GM19099 (cell line): Measurements from ENCODE around the gene HHEX.

Experiments used
- POLR2A ChIP-seq: IDR thresholded peaks from 3 replicates; pipeline ENCODE4 v1.6.1; 2011; ENCODE audit warnings: low read depth; ENCODE audit not compliant: insufficient read length; ENCODE audit errors: extremely low read depth

HHEX gene

GRCh38 chr10:92702301-92702916, 12.7 kb downstream of the HHEX start:
- TF ChIP-seq POLR2A: no peak

- TF ChIP-seq POLR2A: no peak
Measured at GRCh38 chr10:92712016-92712889, 22.5 kb downstream of the HHEX start.

GRCh38 chr10:92714152-92714845, 24.5 kb downstream of the HHEX start:
- TF ChIP-seq POLR2A: no peak

GRCh38 chr10:92714872-92715271, 25.1 kb downstream of the HHEX start:
- TF ChIP-seq POLR2A: no peak

- TF ChIP-seq POLR2A: no peak
Measured at GRCh38 chr10:92719991-92720830, 30.5 kb downstream of the HHEX start.

- TF ChIP-seq POLR2A: no peak
Measured at GRCh38 chr10:92720831-92721165, 31.0 kb downstream of the HHEX start.

- TF ChIP-seq POLR2A: no peak
Measured at GRCh38 chr10:92722349-92722748, 32.6 kb downstream of the HHEX start.

GRCh38 chr10:92727141-92727540, 37.4 kb downstream of the HHEX start:
- no peak for TF ChIP-seq POLR2A

GRCh38 chr10:92727550-92727949, 37.8 kb downstream of the HHEX start:
- no peak for TF ChIP-seq POLR2A

- no peak for TF ChIP-seq POLR2A
Measured at GRCh38 chr10:92729886-92730285, 40.1 kb downstream of the HHEX start.

- no peak for TF ChIP-seq POLR2A
Measured at GRCh38 chr10:92732958-92733357, 43.2 kb downstream of the HHEX start.

GRCh38 chr10:92734301-92734700, 44.5 kb downstream of the HHEX start:
- no peak for TF ChIP-seq POLR2A

GRCh38 chr10:92735938-92736337, 46.2 kb downstream of the HHEX start:
- no peak for TF ChIP-seq POLR2A

GRCh38 chr10:92737484-92737883, 47.7 kb downstream of the HHEX start:
- TF ChIP-seq POLR2A: no peak

GRCh38 chr10:92740762-92741161, 51.0 kb downstream of the HHEX start:
- no peak for TF ChIP-seq POLR2A
